ENCODE results near the gene ACSF3.

- TF ChIP-seq CTCF (IDR thresholded peaks at IDR 0.05; ENCODE audit: low read depth, low read length, missing input control) (no peak), MAX (IDR thresholded peaks at IDR 0.05) (no peak), YY1 (IDR thresholded peaks at IDR 0.05) (no peak), ZBTB33 (IDR thresholded peaks at IDR 0.05) (no peak), SP1 (IDR thresholded peaks at IDR 0.05) (no peak), FOXA1 (IDR thresholded peaks at IDR 0.05) (no peak), REST (IDR thresholded peaks at IDR 0.05) (no peak), GABPA (IDR thresholded peaks at IDR 0.05 in 1 of 2, conservative IDR thresholded peaks at IDR 0.05 in 1 of 2) (no peak)
Observed at GRCh38 chr16:89146211-89147005, 52.8 kb downstream of the ACSF3 start.
